ENCODE results near the gene LRRC27.

DNA sequence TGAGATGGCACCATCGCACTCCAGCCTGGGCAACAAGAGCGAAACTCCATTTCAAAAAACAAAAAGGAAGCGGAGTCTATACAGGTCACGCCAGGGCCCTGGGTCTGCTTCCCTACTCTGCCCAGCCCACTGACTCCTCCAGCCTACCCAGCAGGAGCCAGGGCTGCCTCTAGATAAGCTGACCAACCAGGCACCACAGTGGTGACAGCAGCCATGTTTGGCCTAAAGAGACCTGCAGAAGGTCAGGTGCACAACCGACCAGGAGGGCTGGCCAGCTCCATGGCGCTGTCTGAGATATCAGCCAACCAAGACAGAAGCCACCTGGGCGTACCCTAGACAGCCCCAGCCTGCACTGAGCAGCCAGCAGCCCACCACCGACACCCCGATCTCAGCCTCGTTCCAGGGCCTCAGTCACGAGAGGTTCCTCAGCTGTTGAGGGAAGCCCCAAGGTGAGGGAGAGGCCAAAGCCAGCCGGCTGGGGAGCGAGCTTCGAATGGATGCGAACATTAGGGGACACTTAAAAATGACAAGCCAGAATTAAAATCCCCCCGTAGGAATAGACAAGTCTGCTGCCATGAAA lies 40.6 kb downstream of the LRRC27 start:
- TF ChIP-seq POLR2A (IDR thresholded peaks at IDR 0.05) (no peak), POLR2AphosphoS5 (IDR thresholded peaks at IDR 0.05) (no peak), EP300 (IDR thresholded peaks at IDR 0.05) (no peak)
- TF ChIP-seq, protein P1, sequence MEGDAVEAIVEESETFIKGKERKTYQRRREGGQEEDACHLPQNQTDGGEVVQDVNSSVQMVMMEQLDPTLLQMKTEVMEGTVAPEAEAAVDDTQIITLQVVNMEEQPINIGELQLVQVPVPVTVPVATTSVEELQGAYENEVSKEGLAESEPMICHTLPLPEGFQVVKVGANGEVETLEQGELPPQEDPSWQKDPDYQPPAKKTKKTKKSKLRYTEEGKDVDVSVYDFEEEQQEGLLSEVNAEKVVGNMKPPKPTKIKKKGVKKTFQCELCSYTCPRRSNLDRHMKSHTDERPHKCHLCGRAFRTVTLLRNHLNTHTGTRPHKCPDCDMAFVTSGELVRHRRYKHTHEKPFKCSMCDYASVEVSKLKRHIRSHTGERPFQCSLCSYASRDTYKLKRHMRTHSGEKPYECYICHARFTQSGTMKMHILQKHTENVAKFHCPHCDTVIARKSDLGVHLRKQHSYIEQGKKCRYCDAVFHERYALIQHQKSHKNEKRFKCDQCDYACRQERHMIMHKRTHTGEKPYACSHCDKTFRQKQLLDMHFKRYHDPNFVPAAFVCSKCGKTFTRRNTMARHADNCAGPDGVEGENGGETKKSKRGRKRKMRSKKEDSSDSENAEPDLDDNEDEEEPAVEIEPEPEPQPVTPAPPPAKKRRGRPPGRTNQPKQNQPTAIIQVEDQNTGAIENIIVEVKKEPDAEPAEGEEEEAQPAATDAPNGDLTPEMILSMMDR (IDR thresholded peaks at IDR 0.05), result no peak
